Astrocyte (in vitro differentiated cells and primary cell): Measurements from ENCODE around the gene FADS2. TPM values are rescaled to one million over a fixed set of nuclear protein-coding genes. Genes with fewer than 3 reads are reported as not detected.

ENCODE experiments used
- DNase-seq: peaks from one replicate; pipeline ENCODE4 v3.0.0-alpha.2; 2010; ENCODE audit warnings: low read depth
- FAIRE-seq: peaks from 2 replicates; lab custom pipeline; 2011; peaks lifted over from hg19 to GRCh38; lab: Jason Lieb, UNC
- H2AFZ ChIP-seq: 2 replicates; pipeline ENCODE4 v1.6.0; 2012; ENCODE audit warnings: low read depth, low read length, inconsistent platforms
- H3K27ac ChIP-seq: 2 replicates; pipeline ENCODE4 v1.5.1; 2011; ENCODE audit warnings: low read depth, low read length, inconsistent platforms
- H3K27me3 ChIP-seq: 2 replicates; pipeline ENCODE4 v1.6.0; 2011; ENCODE audit warnings: low read length, inconsistent platforms; ENCODE audit not compliant: insufficient read depth
- H3K36me3 ChIP-seq: 2 replicates; pipeline ENCODE4 v1.5.1; 2011; ENCODE audit warnings: low read length, inconsistent platforms; ENCODE audit not compliant: insufficient read depth
- H3K4me1 ChIP-seq: 2 replicates; pipeline ENCODE4 v1.5.1; 2011; ENCODE audit warnings: low read length, inconsistent platforms; ENCODE audit not compliant: insufficient read depth
- H3K4me2 ChIP-seq: 2 replicates; pipeline ENCODE4 v1.6.0; 2012; ENCODE audit warnings: low read length, inconsistent platforms
- H3K4me3 ChIP-seq: 2 replicates; pipeline ENCODE4 v1.5.1; 2011; ENCODE audit warnings: low read depth, mild to moderate bottlenecking, low read length, inconsistent platforms; ENCODE audit not compliant: insufficient read depth
- H3K79me2 ChIP-seq: 2 replicates; pipeline ENCODE4 v1.6.0; 2012; ENCODE audit warnings: mild to moderate bottlenecking, low read length, inconsistent platforms; ENCODE audit not compliant: insufficient read depth
- H3K9ac ChIP-seq: 2 replicates; pipeline ENCODE4 v1.6.0; 2012; ENCODE audit warnings: mild to moderate bottlenecking, low read length, inconsistent platforms
- H3K9me3 ChIP-seq: 2 replicates; pipeline ENCODE4 v1.5.1; 2012; ENCODE audit warnings: low read depth, mild to moderate bottlenecking, low read length, inconsistent platforms; ENCODE audit not compliant: insufficient read depth
- H4K20me1 ChIP-seq: 2 replicates; pipeline ENCODE4 v1.6.0; 2012; ENCODE audit warnings: low read length, inconsistent platforms; ENCODE audit not compliant: insufficient read depth
- H3K27ac Mint-ChIP-seq: one replicate; pipeline ENCODE4 v1.8.0; 2021; ENCODE audit warnings: mild to moderate bottlenecking, mixed read lengths; ENCODE audit not compliant: unreplicated experiment
- H3K27me3 Mint-ChIP-seq: one replicate; pipeline ENCODE4 v1.8.0; 2021; ENCODE audit warnings: low read depth, mixed read lengths; ENCODE audit not compliant: unreplicated experiment
- H3K36me3 Mint-ChIP-seq: one replicate; pipeline ENCODE4 v1.8.0; 2021; ENCODE audit warnings: low read depth, mixed read lengths; ENCODE audit not compliant: unreplicated experiment
- H3K4me1 Mint-ChIP-seq: one replicate; pipeline ENCODE4 v1.8.0; 2021; ENCODE audit warnings: low read depth, mixed read lengths; ENCODE audit not compliant: unreplicated experiment
- H3K4me3 Mint-ChIP-seq: one replicate; pipeline ENCODE4 v1.8.0; 2021; ENCODE audit warnings: mild to moderate bottlenecking, moderate library complexity, mixed read lengths; ENCODE audit not compliant: unreplicated experiment
- H3K9me3 Mint-ChIP-seq: one replicate; pipeline ENCODE4 v1.8.0; 2021; ENCODE audit warnings: mild to moderate bottlenecking, mixed read lengths; ENCODE audit not compliant: unreplicated experiment
- CTCF ChIP-seq: IDR thresholded peaks from 2 replicates; pipeline ENCODE4 v1.5.1; 2011; ENCODE audit warnings: low read depth, mild to moderate bottlenecking, inconsistent platforms, low read length, moderate library complexity; ENCODE audit not compliant: insufficient read depth
- EZH2 ChIP-seq: IDR thresholded peaks from 2 replicates; pipeline ENCODE4 v1.6.1; 2012; ENCODE audit warnings: mild to moderate bottlenecking, low read length, inconsistent platforms; ENCODE audit not compliant: insufficient read depth
- total RNA-seq: library from RNA; stranded (reverse); gene quantifications from 2 replicates; pipeline ENCODE4 v1.2.1, GENCODE V29; 2021

FADS2 gene
- total RNA-seq, 1 donor from 2014 or later: 287 TPM

- Histone ChIP-seq H3K27me3 (no peaks in the 10 kb centered on the region), H3K4me1 (peaks cover 6% of the 10 kb centered on the region), H3K27ac (peak within 1 kb of the TSS; percentile 100), H3K36me3 (peaks cover 18% of the 10 kb centered on the region), H2AFZ (peak within 1 kb of the TSS; percentile 96), H3K9ac (peak within 1 kb of the TSS; percentile 99), H3K4me3 (peak within 1 kb of the TSS; percentile 88), H3K9me3 (no peaks in the 10 kb centered on the region), H3K4me2 (peak within 1 kb of the TSS; percentile 94), H4K20me1 (peaks cover 11% of the 10 kb centered on the region), H3K79me2 (peaks cover 80% of the 10 kb centered on the region)
- Mint-ChIP-seq H3K27ac (peak within 1 kb of the TSS; percentile 99), H3K4me3 (peak within 1 kb of the TSS; percentile 94), H3K4me1 (peaks cover 8% of the 10 kb centered on the region), H3K27me3 (no peaks in the 10 kb centered on the region), H3K36me3 (peaks cover 12% of the 10 kb centered on the region), H3K9me3 (no peaks in the 10 kb centered on the region)
- peak; percentile 93 for DNase-seq
- TF ChIP-seq CTCF (no peak), EZH2 (no peak)
- FAIRE-seq: no peak
These were observed 35.6 kb upstream of the FADS2 start, which contains the start of the genes FEN1 and TMEM258 for GRCh38 chr11:61792310-61793082. Gene FEN1 (plus strand): TSS chr11:61792911. CDS start chr11:61795362, 2,451 bp downstream. Gene TMEM258 (minus strand): TSS chr11:61792599. CDS start chr11:61792558, 41 bp downstream.

GRCh38 chr11:61793083-61793828 lies 34.8 kb upstream of the FADS2 start:
- H3K27me3 ChIP-seq: no peaks in the 10 kb centered on the region
- no peaks in the 10 kb centered on the region for H3K9me3 ChIP-seq
- peaks cover 87% of the 10 kb centered on the region for H3K79me2 ChIP-seq
- H3K27ac ChIP-seq: peak overlapping the region; percentile 100
- FAIRE-seq (no peak), DNase-seq (no peak)
- peak overlapping the region; percentile 99 for H3K9ac ChIP-seq
- H3K27me3 Mint-ChIP-seq: no peaks in the 10 kb centered on the region
- peaks cover 6% of the 10 kb centered on the region for H3K4me1 ChIP-seq
- H3K4me1 Mint-ChIP-seq: peaks cover 8% of the 10 kb centered on the region
- no peaks in the 10 kb centered on the region for H3K9me3 Mint-ChIP-seq
- peak overlapping the region; percentile 88 for H3K4me3 ChIP-seq
- TF ChIP-seq EZH2: no peak
- H3K36me3 Mint-ChIP-seq: peaks cover 10% of the 10 kb centered on the region
- peaks cover 4% of the 10 kb centered on the region for H4K20me1 ChIP-seq
- peak overlapping the region; percentile 96 for H2AFZ ChIP-seq
- peak overlapping the region; percentile 92 for H3K27ac Mint-ChIP-seq
- H3K36me3 ChIP-seq: peaks cover 18% of the 10 kb centered on the region
- H3K4me2 ChIP-seq: peak overlapping the region; percentile 94
- peak overlapping the region; percentile 94 for H3K4me3 Mint-ChIP-seq

GRCh38 chr11:61793829-61794204 lies 34.3 kb upstream of the FADS2 start:
- Histone ChIP-seq H3K4me3 (peak overlapping the region; percentile 88), H3K79me2 (peaks cover 91% of the 10 kb centered on the region), H3K27ac (peak overlapping the region; percentile 100), H3K27me3 (no peaks in the 10 kb centered on the region), H3K9me3 (no peaks in the 10 kb centered on the region), H3K4me2 (peak overlapping the region; percentile 94), H3K4me1 (peaks cover 6% of the 10 kb centered on the region), H3K36me3 (peaks cover 14% of the 10 kb centered on the region), H3K9ac (peak overlapping the region; percentile 99), H2AFZ (no peak overlapping the region), H4K20me1 (peaks cover 4% of the 10 kb centered on the region)
- FAIRE-seq (no peak), DNase-seq (no peak)
- Mint-ChIP-seq H3K36me3 (peaks cover 6% of the 10 kb centered on the region), H3K27me3 (no peaks in the 10 kb centered on the region), H3K4me1 (peaks cover 8% of the 10 kb centered on the region), H3K4me3 (peak overlapping the region; percentile 94), H3K9me3 (no peaks in the 10 kb centered on the region), H3K27ac (peak overlapping the region; percentile 92)
- TF ChIP-seq CTCF (no peak), EZH2 (no peak)
